ENCODE results near the gene TBC1D4. TPM values are rescaled to one million over a fixed set of nuclear protein-coding genes. Genes with fewer than 3 reads are reported as not detected.

Gene TBC1D4
- total and polyA plus RNA-seq, 10 of the 15 experiments (the other 5 are each of a cell fraction or from before 2014, with no cell fraction given): 11.0 to 38.6 (median 25.5) TPM

- no peak for FAIRE-seq
- no peak overlapping the region for H2AFZ ChIP-seq (ENCODE audit: control insufficient read depth, low read depth, low read length)
- intact Hi-C loops (cut with micrococcal nuclease; ENCODE audit: unreplicated experiment) (no loop called here), in situ Hi-C loops (cut with MboI) (no loop called here)
- peaks cover 14% of the 10 kb centered on the region for H3K4me1 ChIP-seq (ENCODE audit: control insufficient read depth, insufficient read depth, low read length)
- ChIA-PET CTCF (interaction anchor here (1.0 to 5.8 kb wide), 4 partner anchors 12 to 57 kb away, joined by 3 to 41 read pairs (median 6); no protein-coding TSS in a partner anchor), SMC1A (ENCODE audit: uncharacterized antibody, unreplicated experiment) (interaction anchor here (0.7 to 1.7 kb wide), 8 partner anchors 9 to 1289 kb away, joined by 3 to 6 read pairs (median 4); no protein-coding TSS in a partner anchor), RAD21 (ENCODE audit: unreplicated experiment) (interaction anchor here (1.0 kb wide), 1 partner anchor 16 kb away, joined by 4 read pairs; no protein-coding TSS in a partner anchor), POLR2A (no interaction called here)
- no peaks in the 10 kb centered on the region for H3K9me3 ChIP-seq (replicated peaks; ENCODE audit: control insufficient read depth, insufficient read depth, low read length)
- no peak overlapping the region for H3K27ac ChIP-seq (ENCODE audit: control insufficient read depth, insufficient read depth)
- no peak for DNase-seq (ENCODE audit: low read depth, low spot score)
- BruUV-seq (replicated peaks): no TSS peak
- H3K9ac ChIP-seq (ENCODE audit: control insufficient read depth, insufficient read depth, low read length): no peak overlapping the region
- no peak for ATAC-seq
- no peaks in the 10 kb centered on the region for H3K27me3 ChIP-seq (replicated peaks in 1 of 2; ENCODE audit: control insufficient read depth in 2 of 2, insufficient read depth in 2 of 2, low read length in 1 of 2)
- no peaks in the 10 kb centered on the region for H4K20me1 ChIP-seq (ENCODE audit: control insufficient read depth, insufficient read depth)
- no peak overlapping the region for H3K4me2 ChIP-seq (ENCODE audit: control insufficient read depth, insufficient read depth)
- peaks cover 10% of the 10 kb centered on the region for H3K79me2 ChIP-seq (ENCODE audit: control insufficient read depth, insufficient read depth, low read length)
- 53% methylated on average over 2 of the region's 2 CpGs for WGBS (ENCODE audit: insufficient coverage, insufficient replicate concordance, low lambda C conversion rate, missing lambda C conversion rate)
- TF ChIP-seq SREBF1 (IDR thresholded peaks at IDR 0.05; ENCODE audit: low read length): no peak
- TF ChIP-seq EZH2 (IDR thresholded peaks at IDR 0.05; ENCODE audit: borderline replicate concordance, control insufficient read depth, low read depth, low read length): no peak
- no peak for TF ChIP-seq HDAC6 (IDR thresholded peaks at IDR 0.05; ENCODE audit: unreplicated experiment)
- TF ChIP-seq NRF1 (conservative IDR thresholded peaks at IDR 0.05; ENCODE audit: low read depth, low read length): no peak
- TF ChIP-seq SRF (IDR thresholded peaks at IDR 0.05; ENCODE audit: low read depth in 2 of 2, low read length in 2 of 2): no peak
- no peak for TF ChIP-seq CUX1 (IDR thresholded peaks at IDR 0.05; ENCODE audit: insufficient replicate concordance, low read depth, low read length)
- no peak for TF ChIP-seq CBFB (IDR thresholded peaks at IDR 0.05; ENCODE audit: low read depth)
- TF ChIP-seq BCLAF1 (IDR thresholded peaks at IDR 0.05): no peak
- TF ChIP-seq PKNOX1 (IDR thresholded peaks at IDR 0.05): no peak
- TF ChIP-seq RAD51 (IDR thresholded peaks at IDR 0.05): no peak
- TF ChIP-seq NFYB (IDR thresholded peaks at IDR 0.05; ENCODE audit: insufficient read depth, low read depth, low read length): no peak
- TF ChIP-seq TCF12 (IDR thresholded peaks at IDR 0.05; ENCODE audit: low read depth, low read length): no peak
- H3K36me3 ChIP-seq (ENCODE audit: control insufficient read depth in 2 of 2, insufficient read depth in 2 of 2, low read length in 1 of 2): no peaks in the 10 kb centered on the region
- no peak overlapping the region for H3K4me3 ChIP-seq
These were observed 63.0 kb downstream of the TBC1D4 start for GRCh38 chr13:75418997-75419396.

Measured in GM12878 (cell line).